K562 (cell line): Measurements from ENCODE around the gene ZNF407. TPM values are rescaled to one million over a fixed set of nuclear protein-coding genes. Genes with fewer than 3 reads are reported as not detected.

ENCODE experiments used
- ATAC-seq: fragments of 200-7000 bp; cut with Tn5 transposase; 3 replicates; pipeline ENCODE4 v1.9.1; 2020; ENCODE audit warnings: moderate library complexity
- BruUV-seq: library from RNA; stranded (reverse); fragments of 400-500 nt; replicated peaks from 2 replicates; lab custom pipeline; 2021; lab: Mats Ljungman, UMichigan
- CTCF ChIA-PET: fragments of 300-600 bp; formaldehyde crosslinking; extraction: SDS; loops from one replicate; lab custom pipeline; 2021; ENCODE audit warnings: low intra/inter-chr PET ratio; lab: Yijun Ruan, JAX
- POLR2A ChIA-PET: fragments of 300-600, 350-650 bp; sonication (Branson Sonifier 250); formaldehyde crosslinking; extraction: SDS; loops from one replicate; lab custom pipeline; 2021; ENCODE audit warnings: antibody characterized with exemption, inconsistent platforms; lab: Yijun Ruan, JAX
- DNase-seq, 4 experiments: peaks; one replicate each; pipeline versions ENCODE4 v3.0.0 to v3.0.0-alpha.2; 2011 to 2018; ENCODE audit warnings: low spot score in 3 of 4, mixed read lengths in 3 of 4; ENCODE audit errors: extremely low read depth in 1 of 4
- FAIRE-seq: peaks from 2 replicates; lab custom pipeline; 2011; peaks lifted over from hg19 to GRCh38; lab: Jason Lieb, UNC
- H2AFZ ChIP-seq: 2 replicates; pipeline ENCODE4 v1.6.0; 2011; ENCODE audit warnings: low read depth, low read length, control low read depth, inconsistent platforms
- H3K27ac ChIP-seq: fragments of 200-600 bp; 3 replicates; pipeline ENCODE4 v1.8.0; 2011; ENCODE audit warnings: low read depth, mild to moderate bottlenecking, control low read depth, inconsistent platforms, low read length, moderate library complexity, mixed read lengths; ENCODE audit errors: extremely low read depth
- H3K27me3 ChIP-seq, 2 experiments: fragments of 300-600 bp in 1 of 2; 2 replicates in 1 of 2; 3 replicates in 1 of 2; pipeline versions ENCODE4 v1.6.0 to v1.8.0; 2011; ENCODE audit warnings: inconsistent platforms in 2 of 2, low read length in 2 of 2, mild to moderate bottlenecking in 1 of 2, mixed read lengths in 1 of 2, moderate library complexity in 1 of 2; ENCODE audit not compliant: control insufficient read depth in 2 of 2, insufficient read depth in 2 of 2
- H3K36me3 ChIP-seq: fragments of 300-600 bp; 3 replicates; pipeline ENCODE4 v1.8.0; 2011; ENCODE audit warnings: mild to moderate bottlenecking, low read length, inconsistent platforms; ENCODE audit not compliant: control insufficient read depth, insufficient read depth
- H3K4me1 ChIP-seq, 2 experiments: fragments of 200-600 bp in 1 of 2; replicated peaks in 1 of 2; 2 replicates in 1 of 2; 3 replicates in 1 of 2; pipeline versions ENCODE4 v1.5.1 to v1.8.0; 2011; ENCODE audit warnings: inconsistent platforms in 2 of 2, low read length in 2 of 2, mild to moderate bottlenecking in 1 of 2, mixed read lengths in 1 of 2, moderate library complexity in 1 of 2; ENCODE audit not compliant: control insufficient read depth in 2 of 2, insufficient read depth in 2 of 2
- H3K4me2 ChIP-seq: 2 replicates; pipeline ENCODE4 v1.6.1; 2011; ENCODE audit warnings: low read length, control low read depth, inconsistent platforms, mixed read lengths; ENCODE audit not compliant: insufficient read depth
- H3K4me3 ChIP-seq: fragments of 200-600 bp; sonication (generic), shearing (Covaris generic); 2 replicates; pipeline ENCODE4 v1.5.1; 2016; ENCODE audit warnings: control low read depth, inconsistent platforms
- H3K79me2 ChIP-seq: fragments of 200-600 bp; 3 replicates; pipeline ENCODE4 v1.8.0; 2011; ENCODE audit warnings: low read length, inconsistent platforms; ENCODE audit not compliant: control insufficient read depth, insufficient read depth
- H3K9ac ChIP-seq, 2 experiments: 2 replicates each; pipeline versions ENCODE4 v1.6.0 to v1.6.1; 2011; ENCODE audit warnings: low read depth in 2 of 2, low read length in 2 of 2, control low read depth in 1 of 2, inconsistent platforms in 1 of 2, mild to moderate bottlenecking in 1 of 2, mixed read lengths in 1 of 2; ENCODE audit not compliant: insufficient read depth in 1 of 2
- H3K9me1 ChIP-seq: one replicate; pipeline ENCODE4 v1.6.0; 2011; ENCODE audit warnings: inconsistent platforms, mild to moderate bottlenecking, low read length, moderate library complexity; ENCODE audit not compliant: control insufficient read depth, insufficient read depth
- H3K9me3 ChIP-seq: replicated peaks from 2 replicates; pipeline ENCODE4 v1.5.1; 2011; ENCODE audit warnings: low read depth, low read length, inconsistent platforms; ENCODE audit not compliant: control insufficient read depth, insufficient read depth
- H4K20me1 ChIP-seq: replicated peaks from 2 replicates; pipeline ENCODE4 v1.6.1; 2011; ENCODE audit warnings: low read length, inconsistent platforms, mixed read lengths; ENCODE audit not compliant: control insufficient read depth, insufficient read depth
- CBX5 ChIP-seq: IDR thresholded peaks from 2 replicates; pipeline ENCODE4 v1.6.1; 2014; ENCODE audit warnings: low read depth, borderline replicate concordance
- CBX8 ChIP-seq: fragments of 200-600 bp; sonication (generic); IDR thresholded peaks from 2 replicates; pipeline ENCODE4 v1.6.1; 2012; ENCODE audit warnings: borderline replicate concordance, mixed run types, low read depth, mild to moderate bottlenecking, moderate library complexity, mixed read lengths, low read length, control low read depth, inconsistent platforms; ENCODE audit not compliant: poor library complexity, severe bottlenecking; ENCODE audit errors: extremely low read depth
- FOXK2 ChIP-seq, 2 experiments: fragments of 450-650 bp; IDR thresholded peaks in 1 of 2; conservative IDR thresholded peaks in 1 of 2; 2 replicates each; pipeline ENCODE4 v1.6.1; 2016; ENCODE audit warnings: low read depth in 2 of 2, mild to moderate bottlenecking in 1 of 2
- IFI16 ChIP-seq: fragments of 250-450 bp; sonication (Bioruptor Pico); IDR thresholded peaks from 2 replicates; pipeline ENCODE4 v2.1.2; 2022; ENCODE audit warnings: mild to moderate bottlenecking, inconsistent platforms
- ILF3 ChIP-seq: fragments of 450-650 bp; IDR thresholded peaks from 2 replicates; pipeline ENCODE4 v1.6.1; 2018; ENCODE audit warnings: antibody characterized with exemption, mild to moderate bottlenecking, moderate library complexity, borderline replicate concordance
- JUN ChIP-seq, 2 experiments: sonication (generic) in 1 of 2; formaldehyde crosslinking in 1 of 2; IDR thresholded peaks; 2 replicates each; pipeline versions ENCODE4 v1.6.1 to v1.8.0; 2012 to 2022; ENCODE audit warnings: borderline replicate concordance in 2 of 2, mild to moderate bottlenecking in 2 of 2, improper control_type of control experiment in 1 of 2, low read depth in 1 of 2, low read length in 1 of 2, missing genetic modification reagents in 1 of 2
- MAFF ChIP-seq: IDR thresholded peaks from 2 replicates; pipeline ENCODE4 v1.6.1; 2012; ENCODE audit warnings: low read length, improper control_type of control experiment
- MTF1 ChIP-seq: fragments of 250-450 bp; sonication (Bioruptor Pico); IDR thresholded peaks from 2 replicates; pipeline ENCODE4 v1.9.0; 2021; ENCODE audit warnings: moderate library complexity, mild to moderate bottlenecking, inconsistent platforms, borderline replicate concordance
- ZFP1 ChIP-seq: fragments of 450-650 bp; formaldehyde crosslinking; IDR thresholded peaks from 2 replicates; pipeline ENCODE4 v1.4.0; 2020; ENCODE audit warnings: mild to moderate bottlenecking, mixed read lengths
- ZSCAN29 ChIP-seq: fragments of 450-650 bp; IDR thresholded peaks from 2 replicates; pipeline ENCODE4 v1.6.1; 2017
- WGBS: fragments of 100-300 bp; shearing (Covaris generic); methylation state at CpG from one replicate; pipeline ENCODE4 v1.1.6; 2016; ENCODE audit warnings: low coverage, mixed read lengths; ENCODE audit not compliant: insufficient coverage; ENCODE audit errors: missing lambda C conversion rate; 5-methylcytosine and 5-hydroxymethylcytosine counted together
- in situ Hi-C: fragments of 300-500 bp; cut with MboI; formaldehyde crosslinking; loops from 4 replicates; pipeline ENCODE4 v1.15.0; 2018; ENCODE audit warnings: inconsistent platforms, mixed read lengths
- intact Hi-C: fragments of 100-400 bp; cut with micrococcal nuclease; formaldehyde crosslinking; loops from 2 replicates; pipeline ENCODE4 v1.14.2; 2022
- polyA plus RNA-seq, 8 experiments: library from polyadenylated mRNA; depleted of rRNA in 4 of 8; stranded (reverse) in 5 of 8; unstranded in 3 of 8; fragments of >200 nt; fragmentation: Nextera tagmentation in 2 of 8; fragmentation: Illumina TruSeq in 1 of 8; extraction: Ambion mirVana in 2 of 8; extraction: Trizol in 1 of 8; gene quantifications; 2 replicates each; pipeline versions ENCODE4 v1.2.1 to v1.2.3, GENCODE V29; 2011 to 2014; ENCODE audit warnings: inconsistent platforms in 1 of 8, missing spikeins in 1 of 8
- total RNA-seq, 7 experiments: library from RNA; depleted of rRNA in 6 of 7; stranded (reverse); fragments of >200 nt in 6 of 7; fragmentation: Illumina TruSeq in 2 of 7; extraction: Trizol in 2 of 7; gene quantifications; 2 replicates each; pipeline versions ENCODE4 v1.2.1 to v1.2.3, GENCODE V29; 2011 to 2021; ENCODE audit warnings: low replicate concordance in 1 of 7
- TF ChIP-seq, protein P1 (sequence below): fragments of 450-650 bp; formaldehyde crosslinking; IDR thresholded peaks from 2 replicates; pipeline ENCODE4 v1.4.0; 2022; ENCODE audit warnings: missing genetic modification characterization
- TF ChIP-seq, protein P2 (sequence below): fragments of 450-650 bp; IDR thresholded peaks from 2 replicates; pipeline ENCODE4 v1.6.1; 2016
- TF ChIP-seq, protein P3 (sequence below): fragments of 150-350 bp; IDR thresholded peaks from 2 replicates; pipeline ENCODE4 v1.6.1; 2014; ENCODE audit warnings: low read depth, mild to moderate bottlenecking, low read length, borderline replicate concordance
- TF ChIP-seq, protein P4 (sequence below): fragments of 250-450 bp; sonication (Bioruptor Pico); IDR thresholded peaks from 2 replicates; pipeline ENCODE4 v1.6.1; 2021; ENCODE audit warnings: mild to moderate bottlenecking

ZNF407 gene
- total and polyA plus RNA-seq, 9 of the 15 experiments (the other 6 are each of a cell fraction or from before 2014, with no cell fraction given), result 0.21 to 5.4 (median 2.3) TPM

DNA sequence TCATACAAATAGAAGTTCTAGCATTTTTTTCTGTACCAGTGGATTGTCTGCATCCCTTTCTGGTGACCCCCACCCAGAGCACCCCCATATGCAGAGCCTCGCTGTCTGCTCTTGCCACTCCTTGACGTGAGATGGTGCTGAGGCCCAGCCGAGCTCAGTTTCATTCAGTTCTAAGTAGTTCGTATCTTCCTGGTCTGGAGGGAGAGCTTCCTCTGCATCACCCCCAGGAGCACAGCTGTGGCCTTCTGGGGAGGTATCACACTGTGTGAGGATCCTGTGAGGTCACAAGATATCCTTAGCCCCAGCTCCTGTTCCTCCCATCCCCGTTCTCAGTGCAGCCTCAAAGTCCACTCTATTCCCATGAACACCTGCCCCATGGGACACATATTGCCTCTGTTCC lies 478.6 kb downstream of the ZNF407 start (continued):
- no peak for TF ChIP-seq FOXK2 (conservative IDR thresholded peaks at IDR 0.05 in 1 of 2, IDR thresholded peaks at IDR 0.05 in 1 of 2; ENCODE audit: low read depth in 2 of 2)

DNA sequence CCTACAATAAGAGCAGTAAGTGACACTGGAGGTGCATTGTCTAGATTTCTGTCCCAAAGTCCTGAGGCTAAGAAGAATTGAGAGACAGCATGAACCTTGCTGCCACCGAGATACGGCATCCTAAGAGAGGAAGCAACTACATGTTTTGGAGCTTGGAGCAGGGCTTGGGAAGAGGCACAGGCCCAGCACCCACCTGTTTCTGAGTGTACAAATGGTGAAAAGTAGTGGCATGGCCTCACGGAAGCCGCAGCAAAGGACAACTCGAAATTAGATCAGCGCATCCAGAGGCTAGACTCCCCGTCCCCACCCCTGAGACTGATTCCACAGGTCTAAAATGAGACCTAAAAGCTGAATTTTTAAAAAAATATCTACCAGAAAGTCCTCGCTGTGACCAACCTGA lies 483.8 kb downstream of the ZNF407 start:
- Histone ChIP-seq H3K4me2 (no peak overlapping the region), H3K4me1 (no peaks in the 10 kb centered on the region), H3K27me3 (peaks cover 0 to 15% of the 10 kb centered on the region in 2 experiments; a peak in 2 of 5 replicates), H3K79me2 (no peaks in the 10 kb centered on the region), H3K9me1 (no peaks in the 10 kb centered on the region), H3K4me3 (no peak overlapping the region), H3K9me3 (no peaks in the 10 kb centered on the region; the same call in none of the 2 replicates), H3K9ac (no peak overlapping the region), H3K27ac (no peak overlapping the region), H4K20me1 (no peaks in the 10 kb centered on the region), H2AFZ (no peak overlapping the region), H3K36me3 (no peaks in the 10 kb centered on the region)
- ATAC-seq (no peak), DNase-seq (no peak), FAIRE-seq (no peak)
- POLR2A ChIA-PET, result no interaction called here
- in situ Hi-C loops (no loop called here), intact Hi-C loops (no loop called here)
- no TSS peak for BruUV-seq
- WGBS, result 0% methylated on average over 8 of the region's 8 CpGs
- CTCF ChIA-PET, result no interaction called here
- TF ChIP-seq, protein P1, sequence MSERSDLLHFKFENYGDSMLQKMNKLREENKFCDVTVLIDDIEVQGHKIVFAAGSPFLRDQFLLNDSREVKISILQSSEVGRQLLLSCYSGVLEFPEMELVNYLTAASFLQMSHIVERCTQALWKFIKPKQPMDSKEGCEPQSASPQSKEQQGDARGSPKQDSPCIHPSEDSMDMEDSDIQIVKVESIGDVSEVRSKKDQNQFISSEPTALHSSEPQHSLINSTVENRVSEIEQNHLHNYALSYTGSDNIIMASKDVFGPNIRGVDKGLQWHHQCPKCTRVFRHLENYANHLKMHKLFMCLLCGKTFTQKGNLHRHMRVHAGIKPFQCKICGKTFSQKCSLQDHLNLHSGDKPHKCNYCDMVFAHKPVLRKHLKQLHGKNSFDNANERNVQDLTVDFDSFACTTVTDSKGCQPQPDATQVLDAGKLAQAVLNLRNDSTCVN (CRISPR knock-in tag), result no peak
- TF ChIP-seq CBX5, result no peak
- no peak for TF ChIP-seq CBX8
- no peak for TF ChIP-seq ILF3
- TF ChIP-seq MAFF, result no peak
- TF ChIP-seq, protein P2, sequence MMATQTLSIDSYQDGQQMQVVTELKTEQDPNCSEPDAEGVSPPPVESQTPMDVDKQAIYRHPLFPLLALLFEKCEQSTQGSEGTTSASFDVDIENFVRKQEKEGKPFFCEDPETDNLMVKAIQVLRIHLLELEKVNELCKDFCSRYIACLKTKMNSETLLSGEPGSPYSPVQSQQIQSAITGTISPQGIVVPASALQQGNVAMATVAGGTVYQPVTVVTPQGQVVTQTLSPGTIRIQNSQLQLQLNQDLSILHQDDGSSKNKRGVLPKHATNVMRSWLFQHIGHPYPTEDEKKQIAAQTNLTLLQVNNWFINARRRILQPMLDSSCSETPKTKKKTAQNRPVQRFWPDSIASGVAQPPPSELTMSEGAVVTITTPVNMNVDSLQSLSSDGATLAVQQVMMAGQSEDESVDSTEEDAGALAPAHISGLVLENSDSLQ, result no peak
- TF ChIP-seq, protein P3, sequence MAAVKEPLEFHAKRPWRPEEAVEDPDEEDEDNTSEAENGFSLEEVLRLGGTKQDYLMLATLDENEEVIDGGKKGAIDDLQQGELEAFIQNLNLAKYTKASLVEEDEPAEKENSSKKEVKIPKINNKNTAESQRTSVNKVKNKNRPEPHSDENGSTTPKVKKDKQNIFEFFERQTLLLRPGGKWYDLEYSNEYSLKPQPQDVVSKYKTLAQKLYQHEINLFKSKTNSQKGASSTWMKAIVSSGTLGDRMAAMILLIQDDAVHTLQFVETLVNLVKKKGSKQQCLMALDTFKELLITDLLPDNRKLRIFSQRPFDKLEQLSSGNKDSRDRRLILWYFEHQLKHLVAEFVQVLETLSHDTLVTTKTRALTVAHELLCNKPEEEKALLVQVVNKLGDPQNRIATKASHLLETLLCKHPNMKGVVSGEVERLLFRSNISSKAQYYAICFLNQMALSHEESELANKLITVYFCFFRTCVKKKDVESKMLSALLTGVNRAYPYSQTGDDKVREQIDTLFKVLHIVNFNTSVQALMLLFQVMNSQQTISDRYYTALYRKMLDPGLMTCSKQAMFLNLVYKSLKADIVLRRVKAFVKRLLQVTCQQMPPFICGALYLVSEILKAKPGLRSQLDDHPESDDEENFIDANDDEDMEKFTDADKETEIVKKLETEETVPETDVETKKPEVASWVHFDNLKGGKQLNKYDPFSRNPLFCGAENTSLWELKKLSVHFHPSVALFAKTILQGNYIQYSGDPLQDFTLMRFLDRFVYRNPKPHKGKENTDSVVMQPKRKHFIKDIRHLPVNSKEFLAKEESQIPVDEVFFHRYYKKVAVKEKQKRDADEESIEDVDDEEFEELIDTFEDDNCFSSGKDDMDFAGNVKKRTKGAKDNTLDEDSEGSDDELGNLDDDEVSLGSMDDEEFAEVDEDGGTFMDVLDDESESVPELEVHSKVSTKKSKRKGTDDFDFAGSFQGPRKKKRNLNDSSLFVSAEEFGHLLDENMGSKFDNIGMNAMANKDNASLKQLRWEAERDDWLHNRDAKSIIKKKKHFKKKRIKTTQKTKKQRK, result no peak
- no peak for TF ChIP-seq IFI16
- TF ChIP-seq ZFP1 (CRISPR knock-in tag), result no peak
- TF ChIP-seq JUN (IDR thresholded peaks at IDR 0.05; ENCODE audit: borderline replicate concordance, low read depth, low read length), result no peak
- TF ChIP-seq JUN (CRISPR knock-in tag; IDR thresholded peaks at IDR 0.05; ENCODE audit: borderline replicate concordance), result no peak
- TF ChIP-seq ZSCAN29, result no peak
- no peak for TF ChIP-seq MTF1 (CRISPR knock-in tag)
- TF ChIP-seq, protein P4, sequence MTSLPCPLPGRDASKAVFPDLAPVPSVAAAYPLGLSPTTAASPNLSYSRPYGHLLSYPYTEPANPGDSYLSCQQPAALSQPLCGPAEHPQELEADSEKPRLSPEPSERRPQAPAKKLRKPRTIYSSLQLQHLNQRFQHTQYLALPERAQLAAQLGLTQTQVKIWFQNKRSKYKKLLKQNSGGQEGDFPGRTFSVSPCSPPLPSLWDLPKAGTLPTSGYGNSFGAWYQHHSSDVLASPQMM (CRISPR knock-in tag), result no peak
